Stomach (tissue), 9 donors: Measurements from ENCODE around the gene CLIP4. TPM values are rescaled to one million over a fixed set of nuclear protein-coding genes. Genes with fewer than 3 reads are reported as not detected.

ENCODE experiments used
- DNase-seq, 2 donors: peaks; one replicate each; pipeline versions ENCODE4 v3.0.0 to v3.0.0-alpha.2; 2013 to 2019
- H3K27ac ChIP-seq, 5 donors: fragments of 200-600 bp in 4 of 5; sonication (generic) in 4 of 5; one replicate each; pipeline ENCODE4 v1.5.1; 2013 to 2019; ENCODE audit warnings: mild to moderate bottlenecking in 1 of 5, moderate library complexity in 1 of 5
- H3K27me3 ChIP-seq, 3 donors: fragments of 200-600 bp; sonication (generic); one replicate each; pipeline ENCODE4 v1.5.1; 2017 to 2019; ENCODE audit warnings: mixed run types in 1 of 3
- H3K36me3 ChIP-seq, 4 donors: fragments of 200-600 bp; sonication (generic); 1 replicate in 3 of 4; 2 replicates in 1 of 4; pipeline ENCODE4 v1.5.1; 2016 to 2019
- H3K4me1 ChIP-seq, 4 donors: fragments of 200-600 bp; sonication (generic); one replicate each; pipeline ENCODE4 v1.5.1; 2016 to 2019
- H3K4me3 ChIP-seq, 4 donors: fragments of 200-600 bp; sonication (generic) in 3 of 4; one replicate each; pipeline ENCODE4 v1.5.1; 2016 to 2019; ENCODE audit warnings: mild to moderate bottlenecking in 1 of 4
- H3K9me3 ChIP-seq, 4 donors: fragments of 200-600 bp; sonication (generic); one replicate each; pipeline ENCODE4 v1.5.1; 2016 to 2019
- EP300 ChIP-seq: sonication (generic); formaldehyde crosslinking; IDR thresholded peaks from one replicate; pipeline ENCODE4 v1.6.1; 2017; ENCODE audit warnings: antibody characterized with exemption
- POLR2A ChIP-seq, 4 donors: fragments of 450-650 bp; IDR thresholded peaks; one replicate each; pipeline ENCODE4 v1.6.1; 2016; ENCODE audit warnings: antibody characterized with exemption in 4 of 4, control low read depth in 2 of 4, mild to moderate bottlenecking in 1 of 4, moderate library complexity in 1 of 4
- POLR2AphosphoS5 ChIP-seq, 3 donors: sonication (generic); formaldehyde crosslinking; IDR thresholded peaks; one replicate each; pipeline ENCODE4 v1.6.1; 2016; ENCODE audit warnings: antibody characterized with exemption in 3 of 3
- WGBS, 5 donors: extraction: QIAGEN DNeasy Blood & Tissue Kit in 3 of 5; methylation state at CpG; one replicate each; pipeline versions ENCODE4 v1.1.5 to v1.1.7; 2013 to 2018; 5-methylcytosine and 5-hydroxymethylcytosine counted together
- intact Hi-C: fragments of 100-400 bp; cut with DNase I; formaldehyde crosslinking; loops from one replicate; pipeline ENCODE4 v1.15.1; 2023; ENCODE audit warnings: low total_unique reads
- polyA plus RNA-seq, 3 donors: library from polyadenylated mRNA; stranded (reverse); fragments of 200-250 nt; gene quantifications; one replicate each; pipeline ENCODE4 v1.2.3, GENCODE V29; 2013
- total RNA-seq, 5 donors: library from RNA; depleted of rRNA; stranded (reverse); fragments of >200 nt; gene quantifications; one replicate each; pipeline versions ENCODE4 v1.1.0 to v1.2.3, GENCODE V29; 2014 to 2016
- TF ChIP-seq, protein P1 (sequence below), 7 experiments: fragments of 450-650 bp in 4 of 7; fragments of 200-600 bp in 3 of 7; sonication (generic) in 3 of 7; IDR thresholded peaks; one replicate each; pipeline ENCODE4 v1.5.1; 2016 to 2019; ENCODE audit warnings: antibody characterized with exemption in 7 of 7, control low read depth in 2 of 7, mild to moderate bottlenecking in 1 of 7
- donor health status: healthy with polysubstance abuse.
- donor health status: Bipolar disorder and iron deficiency.
- donor health status: healthy.

CLIP4 gene
- total and polyA plus RNA-seq, 8 donors: 6.8 to 69.6 (median 15.1) TPM

DNA sequence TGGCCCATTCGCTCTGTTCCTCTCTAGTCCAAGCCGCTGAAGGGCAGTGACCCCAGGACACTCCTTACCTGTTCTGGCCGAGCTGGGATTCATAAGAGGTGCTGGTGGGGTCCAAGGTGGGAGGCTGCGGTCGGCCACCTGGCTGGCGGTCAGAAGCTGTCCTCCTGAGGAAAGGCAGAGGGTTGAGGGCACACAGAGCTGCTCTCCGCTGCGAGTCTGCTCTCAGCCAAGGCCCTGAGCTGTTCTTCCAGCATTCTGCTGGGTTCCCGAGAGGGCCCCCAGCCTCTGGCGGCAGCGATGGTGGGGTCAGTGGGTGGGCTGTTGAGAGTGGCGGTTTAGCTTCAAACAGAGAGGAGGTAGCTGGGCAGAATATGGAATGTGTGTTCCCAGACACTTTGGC, 44.7 kb upstream of the CLIP4 start:
- Histone ChIP-seq H3K36me3 (no peaks in the 10 kb centered on the region), H3K4me3 (no peak overlapping the region), H3K9me3 (no peaks in the 10 kb centered on the region), H3K27ac (no peak overlapping the region), H3K27me3 (no peaks in the 10 kb centered on the region), H3K4me1 (peaks cover 0 to 15% (median 7%) of the 10 kb centered on the region in 4 donors)
- WGBS, 5 donors: 75 to 86% (median 81%) methylated on average over 12 of the region's 12 CpGs
- intact Hi-C loops: no loop called here
- TF ChIP-seq EP300: no peak
- TF ChIP-seq, protein P1, sequence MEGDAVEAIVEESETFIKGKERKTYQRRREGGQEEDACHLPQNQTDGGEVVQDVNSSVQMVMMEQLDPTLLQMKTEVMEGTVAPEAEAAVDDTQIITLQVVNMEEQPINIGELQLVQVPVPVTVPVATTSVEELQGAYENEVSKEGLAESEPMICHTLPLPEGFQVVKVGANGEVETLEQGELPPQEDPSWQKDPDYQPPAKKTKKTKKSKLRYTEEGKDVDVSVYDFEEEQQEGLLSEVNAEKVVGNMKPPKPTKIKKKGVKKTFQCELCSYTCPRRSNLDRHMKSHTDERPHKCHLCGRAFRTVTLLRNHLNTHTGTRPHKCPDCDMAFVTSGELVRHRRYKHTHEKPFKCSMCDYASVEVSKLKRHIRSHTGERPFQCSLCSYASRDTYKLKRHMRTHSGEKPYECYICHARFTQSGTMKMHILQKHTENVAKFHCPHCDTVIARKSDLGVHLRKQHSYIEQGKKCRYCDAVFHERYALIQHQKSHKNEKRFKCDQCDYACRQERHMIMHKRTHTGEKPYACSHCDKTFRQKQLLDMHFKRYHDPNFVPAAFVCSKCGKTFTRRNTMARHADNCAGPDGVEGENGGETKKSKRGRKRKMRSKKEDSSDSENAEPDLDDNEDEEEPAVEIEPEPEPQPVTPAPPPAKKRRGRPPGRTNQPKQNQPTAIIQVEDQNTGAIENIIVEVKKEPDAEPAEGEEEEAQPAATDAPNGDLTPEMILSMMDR (IDR thresholded peaks at IDR 0.05): no peak
- TF ChIP-seq POLR2AphosphoS5 (IDR thresholded peaks at IDR 0.05): no peak
- TF ChIP-seq POLR2A (IDR thresholded peaks at IDR 0.05): no peak
- no peak for DNase-seq

DNA sequence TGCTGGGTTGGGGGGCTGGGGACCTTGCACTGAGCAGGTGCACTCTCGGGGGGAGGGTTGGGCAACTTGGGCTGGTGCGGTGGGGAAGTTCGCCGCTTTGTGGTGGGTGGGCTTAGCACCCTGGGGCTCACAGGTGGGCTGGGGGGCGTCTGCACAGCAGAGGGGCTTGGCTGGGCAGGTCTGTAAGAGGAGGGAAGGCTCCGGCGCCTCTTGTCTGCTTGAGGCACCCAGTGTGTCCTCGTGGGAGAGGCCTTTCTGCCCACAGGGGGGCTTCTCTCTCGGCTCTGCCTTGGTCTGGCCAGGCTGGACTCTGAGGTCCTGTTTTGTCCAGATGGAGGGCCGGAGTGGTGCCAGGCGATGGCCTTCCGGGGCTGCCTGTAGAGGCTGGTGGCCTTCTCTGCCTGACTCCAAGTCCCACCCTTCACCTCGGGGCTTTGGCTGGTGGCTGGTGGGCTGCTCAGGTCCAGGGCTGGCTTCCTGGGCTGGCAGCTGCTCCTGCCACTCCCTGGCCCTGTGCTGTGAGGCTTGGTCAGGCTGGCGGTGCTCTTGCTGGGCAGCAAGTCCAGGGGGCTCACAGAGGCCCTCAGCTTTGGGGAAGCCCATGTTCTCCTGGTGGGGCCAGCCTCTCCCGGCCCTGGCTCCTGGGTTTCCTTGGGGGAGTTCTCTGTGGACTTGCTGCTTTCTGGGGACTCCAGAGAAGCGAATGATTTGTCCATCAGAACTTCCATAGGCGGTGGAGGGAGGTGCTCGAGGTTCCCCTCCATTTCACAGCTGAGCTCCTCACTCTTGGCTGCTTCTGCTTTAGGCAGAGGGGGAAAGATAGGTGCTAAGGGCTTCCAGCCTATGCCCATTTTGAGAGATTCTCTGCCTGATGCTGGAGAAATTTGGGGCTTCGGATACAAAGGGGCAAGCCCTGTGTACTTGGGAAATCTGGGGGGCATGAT, 43.9 kb upstream of the CLIP4 start:
- TF ChIP-seq EP300 (no peak), POLR2A (IDR thresholded peaks at IDR 0.05) (no peak), POLR2AphosphoS5 (IDR thresholded peaks at IDR 0.05) (no peak)
- TF ChIP-seq, protein P1 (IDR thresholded peaks at IDR 0.05): no peak
- DNase-seq: no peak
- Histone ChIP-seq H3K27ac (no peak overlapping the region), H3K4me1 (peaks cover 0 to 14% (median 4%) of the 10 kb centered on the region in 4 donors), H3K4me3 (no peak overlapping the region), H3K36me3 (no peaks in the 10 kb centered on the region), H3K9me3 (no peaks in the 10 kb centered on the region), H3K27me3 (no peaks in the 10 kb centered on the region)
- WGBS, 5 donors: 73 to 88% (median 83%) methylated on average over 12 to 19 of the region's 19 CpGs
- intact Hi-C loops: no loop called here

DNA sequence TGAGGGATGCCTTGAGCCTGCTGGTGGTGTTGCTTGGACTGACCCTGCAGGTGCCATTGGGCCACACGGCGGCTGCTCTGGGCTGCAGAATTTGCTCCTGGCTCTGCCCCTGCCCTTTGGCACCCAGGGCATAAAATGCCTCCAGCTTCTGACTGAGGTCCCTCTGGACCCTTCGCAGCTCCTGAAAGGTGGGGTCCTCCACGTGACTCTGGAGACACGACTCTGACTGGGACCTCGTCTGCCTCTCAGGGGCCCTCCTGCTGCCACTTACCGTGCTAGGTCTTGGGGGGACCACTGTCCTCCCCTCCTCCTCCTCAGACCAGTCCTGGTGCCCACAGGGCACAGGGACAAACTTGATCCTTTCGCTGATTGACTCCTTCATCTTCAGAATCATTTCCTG, 43.0 kb upstream of the CLIP4 start:
- 82 to 90% (median 84%) methylated on average over 5 to 8 of the region's 8 CpGs for WGBS, 5 donors
- Histone ChIP-seq H3K27me3 (no peaks in the 10 kb centered on the region), H3K36me3 (no peaks in the 10 kb centered on the region), H3K4me3 (no peak overlapping the region), H3K9me3 (no peaks in the 10 kb centered on the region), H3K4me1 (peaks cover 0 to 20% (median 0%) of the 10 kb centered on the region in 4 donors), H3K27ac (no peak overlapping the region)
- DNase-seq: no peak
- no peak for TF ChIP-seq POLR2AphosphoS5 (IDR thresholded peaks at IDR 0.05)
- TF ChIP-seq, protein P1 (IDR thresholded peaks at IDR 0.05): no peak
- no peak for TF ChIP-seq EP300
- no peak for TF ChIP-seq POLR2A (IDR thresholded peaks at IDR 0.05)
- intact Hi-C loops: no loop called here

DNA sequence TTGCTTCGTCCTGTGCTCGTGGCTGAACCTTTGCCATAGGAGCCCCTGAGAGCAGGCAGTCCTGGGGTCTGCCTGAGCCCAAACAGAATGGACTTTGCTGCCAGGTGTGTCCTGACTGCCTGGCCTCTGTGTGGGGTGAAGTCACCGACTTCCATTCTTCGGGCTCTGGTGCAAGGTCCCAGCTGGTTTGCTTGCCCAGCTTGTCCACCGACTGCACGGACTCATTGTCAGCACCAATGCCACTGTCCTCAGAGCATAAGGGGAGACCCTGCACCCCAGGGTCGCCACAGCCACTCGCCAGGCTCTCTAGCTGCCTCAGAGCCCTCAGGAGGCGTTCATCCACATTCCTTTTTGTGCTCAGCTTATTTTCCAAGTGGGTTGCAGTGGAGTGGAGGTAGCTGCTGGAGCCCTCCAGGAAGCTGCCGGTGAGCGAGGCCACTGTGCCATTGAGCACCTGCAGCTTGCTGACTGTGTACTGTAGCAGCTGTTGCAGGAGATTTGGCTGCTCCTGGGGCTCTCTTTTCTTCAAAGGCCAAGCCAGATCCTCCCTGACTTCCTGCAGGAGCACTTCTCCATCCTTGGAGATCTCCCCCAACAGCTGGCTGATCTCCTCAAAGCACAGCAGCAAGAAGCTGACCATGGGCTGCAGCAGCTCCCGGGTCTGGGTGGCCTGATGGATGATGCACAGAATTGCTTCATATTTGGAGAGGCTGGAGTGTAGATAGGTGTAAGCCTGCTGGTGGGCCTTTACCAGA, 42.1 kb upstream of the CLIP4 start:
- Histone ChIP-seq H3K27me3 (no peaks in the 10 kb centered on the region), H3K27ac (peak overlapping the region in 1 of 5 donors; percentile 60), H3K4me1 (peaks cover 0 to 20% (median 0%) of the 10 kb centered on the region in 4 donors), H3K36me3 (no peaks in the 10 kb centered on the region), H3K4me3 (no peak overlapping the region), H3K9me3 (peaks cover 0 to 6% (median 0%) of the 10 kb centered on the region in 4 donors)
- TF ChIP-seq POLR2AphosphoS5 (IDR thresholded peaks at IDR 0.05) (no peak), EP300 (no peak), POLR2A (IDR thresholded peaks at IDR 0.05) (no peak)
- TF ChIP-seq, protein P1 (IDR thresholded peaks at IDR 0.05): no peak
- no peak for DNase-seq
- intact Hi-C loops: no loop called here
- whole genome bisulfite sequencing, 5 donors: 76 to 86% (median 78%) methylated on average over 5 to 12 of the region's 12 CpGs
